ENCODE results near the gene CFAP47. TPM values are rescaled to one million over a fixed set of nuclear protein-coding genes. Genes with fewer than 3 reads are reported as not detected.

CFAP47 gene
- total and polyA plus RNA-seq, 2 of the 8 experiments (the other 6 are each of a cell fraction or from before 2014, with no cell fraction given) = 0.04 TPM; not detected in 1

DNA sequence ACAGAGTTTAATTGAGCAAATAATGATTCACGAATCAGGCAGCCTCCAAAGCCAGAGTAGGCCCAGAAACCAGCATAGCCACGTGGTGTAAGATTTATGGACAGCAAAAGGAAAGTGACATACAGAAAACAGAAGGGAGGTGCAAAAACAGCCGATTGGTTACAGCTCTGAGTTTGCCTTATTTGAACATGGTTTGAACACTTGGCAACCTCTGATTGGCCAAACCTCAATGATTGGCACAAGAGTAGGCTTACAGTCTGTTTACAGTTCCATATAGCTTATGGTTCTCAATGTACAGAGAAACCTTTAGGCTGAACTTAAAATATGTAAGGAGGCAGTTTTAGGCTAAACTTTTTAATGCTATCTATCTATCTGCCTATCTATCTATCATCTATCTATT is 394.8 kb downstream of the CFAP47 start:
- Histone ChIP-seq H3K4me1 (replicated peaks in 1 of 4; ENCODE audit: control insufficient read depth in 3 of 4, insufficient read depth in 4 of 4, low read length in 3 of 4) (no peaks in the 10 kb centered on the region), H3K23ac (ENCODE audit: insufficient read length) (no peak overlapping the region), H2BK20ac (ENCODE audit: low read length) (no peak overlapping the region), H2BK15ac (ENCODE audit: low read length) (no peak overlapping the region), H2BK5ac (ENCODE audit: low read depth, low read length) (no peak overlapping the region), H4K8ac (ENCODE audit: extremely low read depth, insufficient read depth, low read length) (no peak overlapping the region), H2AFZ (ENCODE audit: low read length) (no peak overlapping the region), H3K79me2 (ENCODE audit: control insufficient read depth in 1 of 2, insufficient read depth in 2 of 2, low read length in 2 of 2) (no peaks in the 10 kb centered on the region), H2BK120ac (replicated peaks; ENCODE audit: low read depth, low read length) (no peak overlapping the region), H4K20me1 (replicated peaks in 1 of 2; ENCODE audit: control insufficient read depth in 1 of 2, insufficient read depth in 2 of 2, low read length in 2 of 2) (no peaks in the 10 kb centered on the region), H3K4me3 (ENCODE audit: extremely low read depth in 1 of 4, insufficient read depth in 2 of 4, low read depth in 3 of 4, low read length in 4 of 4) (no peak overlapping the region), H3K4me2 (ENCODE audit: insufficient read depth in 1 of 2, low read depth in 2 of 2, low read length in 2 of 2) (no peak overlapping the region), H3K79me1 (ENCODE audit: low read depth, low read length) (no peaks in the 10 kb centered on the region), H3K9ac (replicated peaks in 1 of 4; ENCODE audit: extremely low read depth in 1 of 4, low read depth in 3 of 4, low read length in 3 of 4) (no peak overlapping the region), H3K14ac (ENCODE audit: insufficient read length) (no peak overlapping the region), H3K27me3 (replicated peaks in 1 of 4; ENCODE audit: control insufficient read depth in 3 of 4, extremely low read depth in 1 of 4, insufficient read depth in 3 of 4, low read length in 3 of 4) (no peaks in the 10 kb centered on the region), H3K9me3 (ENCODE audit: insufficient read depth in 2 of 2, low read depth in 1 of 2, low read length in 1 of 2) (no peaks in the 10 kb centered on the region), H3K56ac (replicated peaks; ENCODE audit: insufficient read length, low read depth, low read length) (no peak overlapping the region), H3K18ac (ENCODE audit: extremely low read depth, low read length) (no peak overlapping the region), H3K4ac (replicated peaks; ENCODE audit: insufficient read length, low read depth, low read length) (no peak overlapping the region), H4K91ac (replicated peaks; ENCODE audit: insufficient read length, low read length) (no peak overlapping the region), H2BK12ac (ENCODE audit: low read depth, low read length) (no peak overlapping the region), H4K5ac (ENCODE audit: insufficient read length, low read depth, low read length) (no peak overlapping the region), H3K36me3 (ENCODE audit: control insufficient read depth in 2 of 4, insufficient read depth in 4 of 4, low read length in 3 of 4) (no peaks in the 10 kb centered on the region), H3K23me2 (ENCODE audit: low read depth, low read length) (no peaks in the 10 kb centered on the region), H3K27ac (ENCODE audit: low read depth, low read length) (no peak overlapping the region), H2AK5ac (ENCODE audit: low read depth, low read length) (no peak overlapping the region)
- POLR2A ChIA-PET (ENCODE audit: partially characterized antibody) = no interaction called here
- 87% methylated on average over 3 of the region's 3 CpGs; no CpG with 5 or more reads in 1 of the 2 experiments for WGBS, 2 experiments (ENCODE audit: extremely low coverage in 1 of 2, insufficient coverage in 1 of 2, insufficient read length in 1 of 2, insufficient replicate concordance in 2 of 2, low coverage in 1 of 2, low lambda C conversion rate in 2 of 2, missing lambda C conversion rate in 1 of 2)
- DNase-seq (ENCODE audit: low read depth in 1 of 2, low spot score in 2 of 2) = no peak
- no peak for FAIRE-seq
- CTCF ChIA-PET (ENCODE audit: partially characterized antibody) = no interaction called here
- no peak for TF ChIP-seq POLR2AphosphoS5 (IDR thresholded peaks at IDR 0.05; ENCODE audit: low read depth, low read length)
- no peak for TF ChIP-seq SAP30 (IDR thresholded peaks at IDR 0.05; ENCODE audit: insufficient read depth, insufficient replicate concordance, low read length)
- no peak for TF ChIP-seq ASH2L (IDR thresholded peaks at IDR 0.05; ENCODE audit: low read length)
- TF ChIP-seq BACH1 (IDR thresholded peaks at IDR 0.05; ENCODE audit: low read length) = no peak
- no peak for TF ChIP-seq ZNF274 (IDR thresholded peaks at IDR 0.05; ENCODE audit: borderline replicate concordance, extremely low read depth, low read length)

Measured in H1 (cell line).